ENCODE results near the gene ORM2. TPM values are rescaled to one million over a fixed set of nuclear protein-coding genes. Genes with fewer than 3 reads are reported as not detected.

The ORM2 gene
- total and polyA plus RNA-seq, 9 of the 15 experiments (the other 6 are each of a cell fraction or from before 2014, with no cell fraction given), result 0.98 TPM; not detected in 8

- TF ChIP-seq, protein P1, sequence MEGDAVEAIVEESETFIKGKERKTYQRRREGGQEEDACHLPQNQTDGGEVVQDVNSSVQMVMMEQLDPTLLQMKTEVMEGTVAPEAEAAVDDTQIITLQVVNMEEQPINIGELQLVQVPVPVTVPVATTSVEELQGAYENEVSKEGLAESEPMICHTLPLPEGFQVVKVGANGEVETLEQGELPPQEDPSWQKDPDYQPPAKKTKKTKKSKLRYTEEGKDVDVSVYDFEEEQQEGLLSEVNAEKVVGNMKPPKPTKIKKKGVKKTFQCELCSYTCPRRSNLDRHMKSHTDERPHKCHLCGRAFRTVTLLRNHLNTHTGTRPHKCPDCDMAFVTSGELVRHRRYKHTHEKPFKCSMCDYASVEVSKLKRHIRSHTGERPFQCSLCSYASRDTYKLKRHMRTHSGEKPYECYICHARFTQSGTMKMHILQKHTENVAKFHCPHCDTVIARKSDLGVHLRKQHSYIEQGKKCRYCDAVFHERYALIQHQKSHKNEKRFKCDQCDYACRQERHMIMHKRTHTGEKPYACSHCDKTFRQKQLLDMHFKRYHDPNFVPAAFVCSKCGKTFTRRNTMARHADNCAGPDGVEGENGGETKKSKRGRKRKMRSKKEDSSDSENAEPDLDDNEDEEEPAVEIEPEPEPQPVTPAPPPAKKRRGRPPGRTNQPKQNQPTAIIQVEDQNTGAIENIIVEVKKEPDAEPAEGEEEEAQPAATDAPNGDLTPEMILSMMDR (IDR thresholded peaks at IDR 0.05 in 2 of 3, conservative IDR thresholded peaks at IDR 0.05 in 1 of 3; ENCODE audit: insufficient read depth in 2 of 3, low read depth in 1 of 3, low read length in 3 of 3), result no peak
- TF ChIP-seq, protein P2, sequence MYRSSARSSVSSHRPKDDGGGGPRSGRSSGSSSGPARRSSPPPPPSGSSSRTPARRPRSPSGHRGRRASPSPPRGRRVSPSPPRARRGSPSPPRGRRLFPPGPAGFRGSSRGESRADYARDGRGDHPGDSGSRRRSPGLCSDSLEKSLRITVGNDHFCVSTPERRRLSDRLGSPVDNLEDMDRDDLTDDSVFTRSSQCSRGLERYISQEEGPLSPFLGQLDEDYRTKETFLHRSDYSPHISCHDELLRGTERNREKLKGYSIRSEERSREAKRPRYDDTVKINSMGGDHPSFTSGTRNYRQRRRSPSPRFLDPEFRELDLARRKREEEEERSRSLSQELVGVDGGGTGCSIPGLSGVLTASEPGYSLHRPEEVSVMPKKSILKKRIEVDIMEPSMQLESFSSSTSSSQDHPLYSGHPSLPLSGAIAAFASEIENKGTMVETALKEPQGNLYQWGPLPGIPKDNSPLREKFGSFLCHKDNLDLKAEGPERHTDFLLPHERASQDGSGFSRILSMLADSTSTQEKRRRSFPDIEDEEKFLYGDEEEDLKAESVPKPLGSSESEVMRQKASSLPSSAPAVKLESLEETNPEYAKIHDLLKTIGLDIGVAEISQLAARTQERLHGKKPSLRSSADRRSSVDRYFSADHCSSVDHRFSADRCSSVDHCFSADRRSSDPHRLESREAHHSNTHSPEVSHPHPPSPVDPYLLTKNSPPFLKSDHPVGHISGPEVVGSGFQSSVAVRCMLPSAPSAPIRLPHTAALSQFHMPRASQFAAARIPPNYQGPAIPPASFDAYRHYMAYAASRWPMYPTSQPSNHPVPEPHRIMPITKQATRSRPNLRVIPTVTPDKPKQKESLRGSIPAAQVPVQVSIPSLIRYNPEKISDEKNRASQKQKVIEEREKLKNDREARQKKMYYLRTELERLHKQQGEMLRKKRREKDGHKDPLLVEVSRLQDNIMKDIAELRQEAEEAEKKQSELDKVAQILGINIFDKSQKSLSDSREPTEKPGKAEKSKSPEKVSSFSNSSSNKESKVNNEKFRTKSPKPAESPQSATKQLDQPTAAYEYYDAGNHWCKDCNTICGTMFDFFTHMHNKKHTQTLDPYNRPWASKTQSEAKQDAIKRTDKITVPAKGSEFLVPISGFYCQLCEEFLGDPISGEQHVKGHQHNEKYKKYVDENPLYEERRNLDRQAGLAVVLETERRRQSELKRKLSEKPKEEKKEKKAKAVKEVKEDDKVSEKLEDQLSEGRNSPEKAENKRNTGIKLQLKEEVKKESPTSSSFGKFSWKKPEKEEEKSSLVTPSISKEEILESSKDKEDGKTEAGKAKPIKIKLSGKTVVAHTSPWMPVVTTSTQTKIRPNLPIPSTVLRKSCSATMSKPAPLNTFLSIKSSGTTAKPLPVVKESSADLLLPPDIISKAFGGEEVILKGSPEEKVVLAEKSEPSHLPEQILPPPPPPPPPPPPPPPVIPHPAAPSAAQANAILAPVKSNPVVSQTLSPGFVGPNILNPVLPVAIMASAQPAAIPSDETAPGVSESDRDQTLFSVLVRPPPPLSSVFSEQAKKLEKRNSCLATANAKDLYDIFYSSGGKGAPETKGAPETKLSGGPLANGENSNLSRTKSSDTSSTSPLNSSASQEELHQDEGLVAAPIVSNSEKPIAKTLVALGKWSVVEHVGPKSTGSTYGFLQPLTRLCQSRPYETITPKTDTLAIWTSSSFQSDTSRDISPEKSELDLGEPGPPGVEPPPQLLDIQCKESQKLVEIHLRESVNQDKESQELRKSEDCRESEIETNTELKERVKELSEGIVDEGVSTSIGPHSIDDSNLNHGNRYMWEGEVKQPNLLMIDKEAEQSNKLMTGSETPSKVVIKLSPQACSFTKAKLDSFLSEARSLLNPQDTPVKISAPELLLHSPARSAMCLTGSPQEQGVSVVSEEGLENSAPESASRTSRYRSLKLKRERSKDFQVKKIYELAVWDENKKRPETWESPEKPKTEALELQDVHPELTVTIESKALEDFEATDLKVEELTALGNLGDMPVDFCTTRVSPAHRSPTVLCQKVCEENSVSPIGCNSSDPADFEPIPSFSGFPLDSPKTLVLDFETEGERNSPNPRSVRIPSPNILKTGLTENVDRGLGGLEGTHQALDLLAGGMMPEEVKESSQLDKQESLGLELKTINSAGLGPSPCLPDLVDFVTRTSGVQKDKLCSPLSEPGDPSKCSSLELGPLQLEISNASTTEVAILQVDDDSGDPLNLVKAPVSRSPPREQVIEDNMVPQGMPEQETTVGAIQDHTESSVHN (IDR thresholded peaks at IDR 0.05; ENCODE audit: borderline replicate concordance in 1 of 2, low read depth in 1 of 2), result no peak
- TF ChIP-seq EP300 (IDR thresholded peaks at IDR 0.05; ENCODE audit: low read length), result no peak
These were observed 37.7 kb downstream of the ORM2 start (continued) for GRCh38 chr9:114367366-114367765.

Data from K562 (cell line).